Tibial artery (tissue), 4 donors: Measurements from ENCODE around the gene POLR2C.
A peak's percentile ranks its signal among the peaks of the same experiment; 100 is the strongest.

Source experiments
- DNase-seq, 2 donors: peaks; one replicate each; pipeline ENCODE4 v3.0.0-alpha.2; 2019
- H3K27ac ChIP-seq, 2 donors: fragments of 200-600 bp; sonication (generic) in 1 of 2; 1 replicate in 1 of 2; 2 replicates in 1 of 2; pipeline ENCODE4 v1.5.1; 2018 to 2019; ENCODE audit warnings: mild to moderate bottlenecking in 1 of 2
- H3K27me3 ChIP-seq, 2 donors: fragments of 200-600 bp; sonication (generic) in 1 of 2; one replicate each; pipeline versions ENCODE4 v1.5.1 to v1.6.0; 2016 to 2019
- H3K36me3 ChIP-seq, 3 donors: fragments of 200-600 bp; sonication (generic) in 2 of 3; one replicate each; pipeline ENCODE4 v1.5.1; 2016 to 2019; ENCODE audit warnings: mild to moderate bottlenecking in 2 of 3
- H3K4me1 ChIP-seq, 4 donors: fragments of 200-600 bp; sonication (generic) in 2 of 4; 1 replicate in 3 of 4; 2 replicates in 1 of 4; pipeline ENCODE4 v1.5.1; 2016 to 2019
- H3K4me3 ChIP-seq, 2 donors: fragments of 200-600 bp; sonication (generic) in 1 of 2; 1 replicate in 1 of 2; 2 replicates in 1 of 2; pipeline ENCODE4 v1.5.1; 2018 to 2019; ENCODE audit warnings: mild to moderate bottlenecking in 2 of 2
- H3K9me3 ChIP-seq, 3 donors: fragments of 200-600 bp; sonication (generic) in 1 of 3; one replicate each; pipeline ENCODE4 v1.5.1; 2016 to 2019
- intact Hi-C: fragments of 100-400 bp; cut with DNase I; formaldehyde crosslinking; loops from one replicate; pipeline ENCODE4 v1.15.0; 2023; ENCODE audit warnings: low total_unique reads
- TF ChIP-seq, protein P1 (sequence below), 2 experiments: fragments of 200-600 bp in 1 of 2; fragments of 450-650 bp in 1 of 2; IDR thresholded peaks; one replicate each; pipeline ENCODE4 v1.5.1; 2017 to 2019; ENCODE audit warnings: antibody characterized with exemption in 2 of 2, mild to moderate bottlenecking in 1 of 2, moderate library complexity in 1 of 2

POLR2C gene

GRCh38 chr16:57480754-57481230, 18.3 kb downstream of the POLR2C start:
- no peak overlapping the region for H3K4me3 ChIP-seq
- H3K4me1 ChIP-seq = peaks cover 12 to 71% (median 64%) of the 10 kb centered on the region in 4 donors
- TF ChIP-seq, protein P1, sequence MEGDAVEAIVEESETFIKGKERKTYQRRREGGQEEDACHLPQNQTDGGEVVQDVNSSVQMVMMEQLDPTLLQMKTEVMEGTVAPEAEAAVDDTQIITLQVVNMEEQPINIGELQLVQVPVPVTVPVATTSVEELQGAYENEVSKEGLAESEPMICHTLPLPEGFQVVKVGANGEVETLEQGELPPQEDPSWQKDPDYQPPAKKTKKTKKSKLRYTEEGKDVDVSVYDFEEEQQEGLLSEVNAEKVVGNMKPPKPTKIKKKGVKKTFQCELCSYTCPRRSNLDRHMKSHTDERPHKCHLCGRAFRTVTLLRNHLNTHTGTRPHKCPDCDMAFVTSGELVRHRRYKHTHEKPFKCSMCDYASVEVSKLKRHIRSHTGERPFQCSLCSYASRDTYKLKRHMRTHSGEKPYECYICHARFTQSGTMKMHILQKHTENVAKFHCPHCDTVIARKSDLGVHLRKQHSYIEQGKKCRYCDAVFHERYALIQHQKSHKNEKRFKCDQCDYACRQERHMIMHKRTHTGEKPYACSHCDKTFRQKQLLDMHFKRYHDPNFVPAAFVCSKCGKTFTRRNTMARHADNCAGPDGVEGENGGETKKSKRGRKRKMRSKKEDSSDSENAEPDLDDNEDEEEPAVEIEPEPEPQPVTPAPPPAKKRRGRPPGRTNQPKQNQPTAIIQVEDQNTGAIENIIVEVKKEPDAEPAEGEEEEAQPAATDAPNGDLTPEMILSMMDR (IDR thresholded peaks at IDR 0.05) = no peak
- H3K36me3 ChIP-seq = no peaks in the 10 kb centered on the region
- intact Hi-C loops = no loop called here
- H3K9me3 ChIP-seq = no peaks in the 10 kb centered on the region
- no peaks in the 10 kb centered on the region for H3K27me3 ChIP-seq
- peak in 1 of 2 donors; percentile 64 for DNase-seq
- H3K27ac ChIP-seq = peak overlapping the region; percentile 69 to 77

DNA sequence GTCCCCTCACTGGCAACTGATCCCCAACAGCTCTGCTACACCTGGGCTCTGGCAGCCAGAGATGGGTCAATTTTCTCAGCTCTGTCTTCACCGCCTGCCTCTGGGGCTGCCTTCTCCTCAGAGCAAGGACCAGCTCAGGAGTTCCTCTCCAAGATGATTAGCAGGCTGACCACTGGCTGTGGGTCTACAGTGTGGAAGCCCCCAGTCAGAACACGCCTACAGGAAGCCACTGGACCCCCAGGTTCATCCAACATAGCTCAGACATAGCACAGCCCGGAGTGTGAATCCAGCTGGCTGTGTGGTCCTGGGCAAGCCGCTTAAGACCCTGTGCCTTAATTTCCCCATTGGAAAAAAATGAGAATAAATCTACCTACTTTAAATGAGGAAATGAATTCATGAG, 18.9 kb downstream of the POLR2C start:
- no peak overlapping the region for H3K4me3 ChIP-seq
- peak in 1 of 2 donors; percentile 45 for DNase-seq
- no peaks in the 10 kb centered on the region for H3K27me3 ChIP-seq
- H3K36me3 ChIP-seq = no peaks in the 10 kb centered on the region
- TF ChIP-seq, protein P1 (IDR thresholded peaks at IDR 0.05) = no peak
- intact Hi-C loops = no loop called here
- no peaks in the 10 kb centered on the region for H3K9me3 ChIP-seq
- peaks cover 12 to 68% (median 63%) of the 10 kb centered on the region in 4 donors for H3K4me1 ChIP-seq
- H3K27ac ChIP-seq = peak overlapping the region; percentile 69 to 77

DNA sequence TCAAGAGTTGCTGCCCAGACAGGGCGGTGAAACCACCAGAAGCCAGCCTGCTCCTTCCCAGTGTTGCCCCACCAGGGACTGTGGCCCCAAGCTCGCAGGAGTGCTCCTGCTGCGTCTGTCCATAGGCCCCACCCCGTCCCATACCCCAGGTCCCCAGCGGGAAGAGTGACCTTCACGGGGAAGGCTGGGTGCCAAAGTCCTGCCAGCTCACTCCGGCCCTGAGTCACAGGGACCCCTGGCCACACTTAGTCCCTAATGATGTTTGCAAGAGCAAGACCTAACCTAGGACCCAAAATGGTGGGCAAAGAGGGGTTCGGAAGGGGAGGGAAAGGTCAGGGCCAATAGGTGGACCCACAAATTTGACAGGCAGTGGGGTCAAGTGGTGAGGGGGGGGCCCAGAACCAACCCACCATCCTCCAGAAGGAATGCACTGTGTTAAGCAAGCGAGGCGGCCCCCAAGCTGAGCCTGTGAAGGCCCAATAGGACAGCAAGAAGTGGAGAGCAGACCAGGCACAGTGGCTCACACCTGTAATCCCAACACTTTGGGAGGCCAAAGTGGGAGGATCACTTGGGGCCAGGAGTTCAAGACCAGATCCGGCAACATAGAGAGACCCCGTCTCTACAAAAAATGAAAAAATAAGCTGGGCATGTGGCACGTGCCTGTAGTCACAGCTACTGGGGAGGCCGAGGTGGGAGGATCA, 20.5 kb downstream of the POLR2C start:
- Histone ChIP-seq H3K4me1 (peaks cover 5 to 64% (median 58%) of the 10 kb centered on the region in 4 donors), H3K4me3 (no peak overlapping the region), H3K27ac (no peak overlapping the region), H3K36me3 (no peaks in the 10 kb centered on the region), H3K9me3 (no peaks in the 10 kb centered on the region), H3K27me3 (no peaks in the 10 kb centered on the region)
- TF ChIP-seq, protein P1 (IDR thresholded peaks at IDR 0.05) = no peak
- DNase-seq = peak in 1 of 2 donors; percentile 62
- intact Hi-C loops = no loop called here

DNA sequence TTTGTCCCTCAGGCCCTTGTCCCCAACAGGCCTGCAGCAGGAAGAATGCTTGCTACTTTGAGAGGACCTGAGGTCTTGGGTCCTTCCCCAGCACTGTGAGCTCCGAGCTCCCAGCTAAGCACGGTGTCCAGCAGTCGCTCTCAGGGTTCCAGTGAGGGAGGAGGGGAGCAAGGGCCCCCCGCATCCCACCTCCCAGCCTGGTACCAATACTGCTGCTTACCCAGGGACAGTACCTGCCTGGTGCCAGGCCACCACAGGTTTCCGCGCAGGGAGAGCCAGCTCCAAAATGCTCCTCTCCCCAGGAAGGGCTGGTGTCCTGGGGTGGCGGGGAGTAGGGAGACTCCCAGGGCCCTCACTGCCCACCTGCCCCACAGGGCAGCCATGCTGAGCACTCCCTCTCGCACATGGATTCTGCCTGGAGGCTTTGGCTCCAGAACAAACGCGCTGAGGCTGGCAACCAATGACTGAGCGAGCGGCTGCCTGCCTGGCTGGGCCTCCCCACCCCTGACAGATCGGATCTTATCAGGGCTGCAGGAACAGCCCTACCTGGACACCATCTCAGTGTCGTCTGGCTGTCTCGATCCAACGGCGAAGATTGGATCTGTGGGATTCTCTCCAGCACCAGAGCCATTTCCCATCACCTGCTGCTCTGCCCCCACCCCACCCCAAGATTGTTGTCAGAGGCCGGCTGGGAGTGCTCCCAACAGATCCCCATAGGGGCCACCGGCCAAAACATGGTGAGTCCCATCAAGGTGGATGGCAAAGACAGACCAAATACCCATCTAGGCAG, 21.4 kb downstream of the POLR2C start:
- Histone ChIP-seq H3K36me3 (no peaks in the 10 kb centered on the region), H3K27ac (peak overlapping the region; percentile 86 to 94), H3K4me3 (no peak overlapping the region), H3K9me3 (no peaks in the 10 kb centered on the region), H3K27me3 (no peaks in the 10 kb centered on the region), H3K4me1 (peaks cover 0 to 54% (median 49%) of the 10 kb centered on the region in 4 donors)
- TF ChIP-seq, protein P1 (IDR thresholded peaks at IDR 0.05) = no peak
- DNase-seq = peak in 1 of 2 donors; percentile 59
- intact Hi-C loops = no loop called here

- TF ChIP-seq, protein P1 (IDR thresholded peaks at IDR 0.05) = no peak
- H3K4me3 ChIP-seq = peak overlapping the region in 1 of 2 donors; percentile 90
- peak in 1 of 2 donors; percentile 57 for DNase-seq
- H3K9me3 ChIP-seq = no peaks in the 10 kb centered on the region
- H3K27me3 ChIP-seq = no peaks in the 10 kb centered on the region
- intact Hi-C loops = no loop called here
- H3K4me1 ChIP-seq = peaks cover 0 to 48% (median 42%) of the 10 kb centered on the region in 4 donors
- H3K27ac ChIP-seq = peak overlapping the region; percentile 86 to 94
- no peaks in the 10 kb centered on the region for H3K36me3 ChIP-seq
Measured at GRCh38 chr16:57484515-57485005, 22.1 kb downstream of the POLR2C start.
